Stomach (tissue), 4 donors: Measurements from ENCODE around the gene RNF112.

ENCODE experiments used
- EP300 ChIP-seq: sonication (generic); formaldehyde crosslinking; IDR thresholded peaks from one replicate; pipeline ENCODE4 v1.6.1; 2017; ENCODE audit warnings: antibody characterized with exemption
- POLR2A ChIP-seq, 4 donors: fragments of 450-650 bp; IDR thresholded peaks; one replicate each; pipeline ENCODE4 v1.6.1; 2016; ENCODE audit warnings: antibody characterized with exemption in 4 of 4, control low read depth in 2 of 4, mild to moderate bottlenecking in 1 of 4, moderate library complexity in 1 of 4
- POLR2AphosphoS5 ChIP-seq, 3 donors: sonication (generic); formaldehyde crosslinking; IDR thresholded peaks; one replicate each; pipeline ENCODE4 v1.6.1; 2016; ENCODE audit warnings: antibody characterized with exemption in 3 of 3
- TF ChIP-seq, protein P1 (sequence below), 7 experiments: fragments of 450-650 bp in 4 of 7; fragments of 200-600 bp in 3 of 7; sonication (generic) in 3 of 7; IDR thresholded peaks; one replicate each; pipeline ENCODE4 v1.5.1; 2016 to 2019; ENCODE audit warnings: antibody characterized with exemption in 7 of 7, control low read depth in 2 of 7, mild to moderate bottlenecking in 1 of 7

DNA sequence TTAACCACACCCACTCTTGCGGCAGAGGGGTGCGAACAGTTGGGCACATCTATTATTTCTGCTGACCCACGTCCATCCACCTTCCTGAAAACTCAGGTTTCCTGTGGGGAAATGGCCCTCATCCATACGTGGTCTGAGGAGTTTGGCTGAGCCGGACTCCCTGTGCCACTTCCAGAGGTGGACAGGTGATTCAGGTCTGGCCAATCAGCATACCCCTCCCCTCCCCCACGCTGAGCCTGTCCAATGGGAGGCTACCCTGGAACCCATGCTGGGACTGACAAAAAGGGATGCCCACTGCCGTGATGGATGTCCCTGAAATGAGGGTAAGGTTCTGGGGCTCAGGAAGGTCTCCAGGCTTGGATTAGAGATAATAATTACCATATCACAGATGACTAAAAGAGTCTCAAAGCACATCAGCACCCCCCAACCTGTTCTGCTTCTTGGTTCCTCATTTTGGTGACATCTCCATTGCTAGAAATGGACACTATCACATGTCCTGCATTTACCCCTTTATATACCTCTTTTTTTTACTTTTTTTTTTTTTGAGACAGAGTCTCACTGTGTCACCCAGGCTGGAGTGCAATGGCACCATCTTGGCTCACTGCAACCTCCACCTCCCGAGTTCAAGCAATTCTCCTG lies 38.0 kb upstream of the RNF112 start:
- TF ChIP-seq, protein P1, sequence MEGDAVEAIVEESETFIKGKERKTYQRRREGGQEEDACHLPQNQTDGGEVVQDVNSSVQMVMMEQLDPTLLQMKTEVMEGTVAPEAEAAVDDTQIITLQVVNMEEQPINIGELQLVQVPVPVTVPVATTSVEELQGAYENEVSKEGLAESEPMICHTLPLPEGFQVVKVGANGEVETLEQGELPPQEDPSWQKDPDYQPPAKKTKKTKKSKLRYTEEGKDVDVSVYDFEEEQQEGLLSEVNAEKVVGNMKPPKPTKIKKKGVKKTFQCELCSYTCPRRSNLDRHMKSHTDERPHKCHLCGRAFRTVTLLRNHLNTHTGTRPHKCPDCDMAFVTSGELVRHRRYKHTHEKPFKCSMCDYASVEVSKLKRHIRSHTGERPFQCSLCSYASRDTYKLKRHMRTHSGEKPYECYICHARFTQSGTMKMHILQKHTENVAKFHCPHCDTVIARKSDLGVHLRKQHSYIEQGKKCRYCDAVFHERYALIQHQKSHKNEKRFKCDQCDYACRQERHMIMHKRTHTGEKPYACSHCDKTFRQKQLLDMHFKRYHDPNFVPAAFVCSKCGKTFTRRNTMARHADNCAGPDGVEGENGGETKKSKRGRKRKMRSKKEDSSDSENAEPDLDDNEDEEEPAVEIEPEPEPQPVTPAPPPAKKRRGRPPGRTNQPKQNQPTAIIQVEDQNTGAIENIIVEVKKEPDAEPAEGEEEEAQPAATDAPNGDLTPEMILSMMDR (IDR thresholded peaks at IDR 0.05): no peak
- TF ChIP-seq POLR2A (IDR thresholded peaks at IDR 0.05) (no peak), POLR2AphosphoS5 (IDR thresholded peaks at IDR 0.05) (no peak), EP300 (no peak)
